Mammary epithelial cell (primary cell): Measurements from ENCODE around the gene DNAJB12.
"Not testable (repeated sequence)": the region's sequence is repeated elsewhere in the genome, so short reads cannot be mapped to it uniquely, and the experiment has no call there.

Experiments
- EZH2 ChIP-seq: IDR thresholded peaks from 2 replicates; pipeline ENCODE4 v1.6.1; 2012; ENCODE audit warnings: low read length, inconsistent platforms, borderline replicate concordance
- TF ChIP-seq, protein P1 (sequence below), 2 donors: IDR thresholded peaks in 1 of 2; conservative IDR thresholded peaks in 1 of 2; 2 replicates each; pipeline ENCODE4 v1.5.1; 2011 to 2012; ENCODE audit warnings: inconsistent platforms in 2 of 2, low read length in 2 of 2, mild to moderate bottlenecking in 2 of 2, control low read depth in 1 of 2, low read depth in 1 of 2; ENCODE audit not compliant: insufficient read depth in 1 of 2; ENCODE audit errors: extremely low read depth in 1 of 2

- TF ChIP-seq, protein P1, sequence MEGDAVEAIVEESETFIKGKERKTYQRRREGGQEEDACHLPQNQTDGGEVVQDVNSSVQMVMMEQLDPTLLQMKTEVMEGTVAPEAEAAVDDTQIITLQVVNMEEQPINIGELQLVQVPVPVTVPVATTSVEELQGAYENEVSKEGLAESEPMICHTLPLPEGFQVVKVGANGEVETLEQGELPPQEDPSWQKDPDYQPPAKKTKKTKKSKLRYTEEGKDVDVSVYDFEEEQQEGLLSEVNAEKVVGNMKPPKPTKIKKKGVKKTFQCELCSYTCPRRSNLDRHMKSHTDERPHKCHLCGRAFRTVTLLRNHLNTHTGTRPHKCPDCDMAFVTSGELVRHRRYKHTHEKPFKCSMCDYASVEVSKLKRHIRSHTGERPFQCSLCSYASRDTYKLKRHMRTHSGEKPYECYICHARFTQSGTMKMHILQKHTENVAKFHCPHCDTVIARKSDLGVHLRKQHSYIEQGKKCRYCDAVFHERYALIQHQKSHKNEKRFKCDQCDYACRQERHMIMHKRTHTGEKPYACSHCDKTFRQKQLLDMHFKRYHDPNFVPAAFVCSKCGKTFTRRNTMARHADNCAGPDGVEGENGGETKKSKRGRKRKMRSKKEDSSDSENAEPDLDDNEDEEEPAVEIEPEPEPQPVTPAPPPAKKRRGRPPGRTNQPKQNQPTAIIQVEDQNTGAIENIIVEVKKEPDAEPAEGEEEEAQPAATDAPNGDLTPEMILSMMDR (conservative IDR thresholded peaks at IDR 0.05 in 1 of 2, IDR thresholded peaks at IDR 0.05 in 1 of 2; ENCODE audit: extremely low read depth in 1 of 2, insufficient read depth in 1 of 2, low read depth in 1 of 2, low read length in 2 of 2): not testable (repeated sequence)
- not testable (repeated sequence) for TF ChIP-seq EZH2
Measured at GRCh38 chr10:72384982-72385381, 30.3 kb upstream of the DNAJB12 start.
